Gastroesophageal sphincter (tissue), 4 donors: Measurements from ENCODE around the gene KRTAP29-1. TPM values are rescaled to one million over a fixed set of nuclear protein-coding genes. Genes with fewer than 3 reads are reported as not detected.

ENCODE experiments used
- ATAC-seq: fragments of 150-250 bp; one replicate; pipeline ENCODE4 v1.9.1; 2016; ENCODE audit warnings: mild to moderate bottlenecking, moderate library complexity
- H3K27ac ChIP-seq, 4 donors: fragments of 200-600 bp; sonication (generic) in 3 of 4; 1 replicate in 3 of 4; 2 replicates in 1 of 4; pipeline ENCODE4 v1.5.1; 2016 to 2019
- H3K27me3 ChIP-seq: fragments of 200-600 bp; sonication (generic); one replicate; pipeline ENCODE4 v1.5.1; 2019
- H3K36me3 ChIP-seq, 2 donors: fragments of 200-600 bp; sonication (generic); one replicate each; pipeline ENCODE4 v1.5.1; 2019; ENCODE audit warnings: control low read depth in 1 of 2
- H3K4me1 ChIP-seq, 3 donors: fragments of 200-600 bp; sonication (generic); 1 replicate in 2 of 3; 2 replicates in 1 of 3; pipeline ENCODE4 v1.5.1; 2016 to 2019; ENCODE audit warnings: control low read depth in 2 of 3
- H3K4me3 ChIP-seq, 2 donors: fragments of 200-600 bp; sonication (generic); one replicate each; pipeline ENCODE4 v1.5.1; 2019; ENCODE audit warnings: mild to moderate bottlenecking in 1 of 2, moderate library complexity in 1 of 2
- H3K9me3 ChIP-seq, 3 donors: fragments of 200-600 bp; sonication (generic); one replicate each; pipeline ENCODE4 v1.5.1; 2017 to 2019; ENCODE audit warnings: control low read depth in 2 of 3
- EP300 ChIP-seq: sonication (generic); formaldehyde crosslinking; IDR thresholded peaks from one replicate; pipeline ENCODE4 v1.6.1; 2017; ENCODE audit warnings: antibody characterized with exemption, mild to moderate bottlenecking
- POLR2A ChIP-seq, 2 donors: fragments of 450-650 bp; IDR thresholded peaks; one replicate each; pipeline ENCODE4 v1.6.1; 2017; ENCODE audit warnings: antibody characterized with exemption in 2 of 2, mild to moderate bottlenecking in 2 of 2, moderate library complexity in 1 of 2
- POLR2AphosphoS5 ChIP-seq: sonication (generic); formaldehyde crosslinking; IDR thresholded peaks from one replicate; pipeline ENCODE4 v1.6.1; 2017; ENCODE audit warnings: antibody characterized with exemption
- WGBS, 2 donors: methylation state at CpG; one replicate each; pipeline ENCODE4 v1.1.5; 2018; ENCODE audit warnings: low coverage in 1 of 2; 5-methylcytosine and 5-hydroxymethylcytosine counted together
- total RNA-seq, 4 donors: library from RNA; depleted of rRNA; stranded (reverse); fragments of >200 nt; gene quantifications; one replicate each; pipeline ENCODE4 v1.1.0, GENCODE V29; 2016
- TF ChIP-seq, protein P1 (sequence below), 4 experiments: fragments of 200-600 bp in 2 of 4; fragments of 450-650 bp in 2 of 4; sonication (generic) in 1 of 4; IDR thresholded peaks; one replicate each; pipeline ENCODE4 v1.5.1; 2017 to 2019; ENCODE audit warnings: antibody characterized with exemption in 4 of 4, mild to moderate bottlenecking in 2 of 4, moderate library complexity in 2 of 4

KRTAP29-1 gene
- total RNA-seq, 4 donors from 2014 or later = not detected

GRCh38 chr17:41345992-41346391 is 43.3 kb upstream of the KRTAP29-1 start:
- Histone ChIP-seq H3K27me3 (no peaks in the 10 kb centered on the region), H3K4me3 (no peak overlapping the region), H3K4me1 (no peaks in the 10 kb centered on the region), H3K9me3 (peaks cover 0 to 7% (median 0%) of the 10 kb centered on the region in 3 donors), H3K36me3 (no peaks in the 10 kb centered on the region), H3K27ac (no peak overlapping the region)
- 67 to 94% methylated on average over 3 of the region's 3 CpGs for WGBS, 2 donors
- ATAC-seq = no peak
- no peak for TF ChIP-seq POLR2A (IDR thresholded peaks at IDR 0.05)
- TF ChIP-seq, protein P1, sequence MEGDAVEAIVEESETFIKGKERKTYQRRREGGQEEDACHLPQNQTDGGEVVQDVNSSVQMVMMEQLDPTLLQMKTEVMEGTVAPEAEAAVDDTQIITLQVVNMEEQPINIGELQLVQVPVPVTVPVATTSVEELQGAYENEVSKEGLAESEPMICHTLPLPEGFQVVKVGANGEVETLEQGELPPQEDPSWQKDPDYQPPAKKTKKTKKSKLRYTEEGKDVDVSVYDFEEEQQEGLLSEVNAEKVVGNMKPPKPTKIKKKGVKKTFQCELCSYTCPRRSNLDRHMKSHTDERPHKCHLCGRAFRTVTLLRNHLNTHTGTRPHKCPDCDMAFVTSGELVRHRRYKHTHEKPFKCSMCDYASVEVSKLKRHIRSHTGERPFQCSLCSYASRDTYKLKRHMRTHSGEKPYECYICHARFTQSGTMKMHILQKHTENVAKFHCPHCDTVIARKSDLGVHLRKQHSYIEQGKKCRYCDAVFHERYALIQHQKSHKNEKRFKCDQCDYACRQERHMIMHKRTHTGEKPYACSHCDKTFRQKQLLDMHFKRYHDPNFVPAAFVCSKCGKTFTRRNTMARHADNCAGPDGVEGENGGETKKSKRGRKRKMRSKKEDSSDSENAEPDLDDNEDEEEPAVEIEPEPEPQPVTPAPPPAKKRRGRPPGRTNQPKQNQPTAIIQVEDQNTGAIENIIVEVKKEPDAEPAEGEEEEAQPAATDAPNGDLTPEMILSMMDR (IDR thresholded peaks at IDR 0.05) = no peak
- TF ChIP-seq EP300 = no peak
- TF ChIP-seq POLR2AphosphoS5 = no peak

DNA sequence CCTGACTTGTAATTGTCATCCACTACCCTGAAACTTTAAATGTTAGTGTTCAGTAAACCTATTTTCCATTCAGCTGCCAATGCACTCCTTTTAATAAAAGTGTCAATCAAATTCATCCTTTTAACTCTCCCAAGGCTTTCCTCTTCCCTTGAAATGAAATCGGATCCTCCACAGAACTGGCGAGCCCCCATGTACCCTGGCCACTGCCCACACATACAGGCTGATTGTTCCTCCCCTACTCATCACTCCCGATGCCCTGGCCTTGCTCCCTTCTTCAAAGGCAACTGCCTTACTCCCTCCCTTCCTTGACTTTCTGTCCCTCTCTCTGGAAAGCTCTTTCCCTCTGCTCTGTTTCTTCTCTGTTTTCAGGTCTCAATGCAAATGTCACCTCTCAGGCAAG is 40.4 kb upstream of the KRTAP29-1 start:
- no peak for ATAC-seq
- H3K9me3 ChIP-seq = peaks cover 0 to 7% (median 0%) of the 10 kb centered on the region in 3 donors
- no peak for TF ChIP-seq POLR2A (IDR thresholded peaks at IDR 0.05)
- no peak for TF ChIP-seq EP300
- TF ChIP-seq, protein P1 (IDR thresholded peaks at IDR 0.05) = no peak
- WGBS, 2 donors = 79 to 100% methylated on average over 3 of the region's 3 CpGs
- H3K4me1 ChIP-seq = no peaks in the 10 kb centered on the region
- H3K36me3 ChIP-seq = no peaks in the 10 kb centered on the region
- no peak overlapping the region for H3K4me3 ChIP-seq
- H3K27me3 ChIP-seq = no peaks in the 10 kb centered on the region
- H3K27ac ChIP-seq = no peak overlapping the region

DNA sequence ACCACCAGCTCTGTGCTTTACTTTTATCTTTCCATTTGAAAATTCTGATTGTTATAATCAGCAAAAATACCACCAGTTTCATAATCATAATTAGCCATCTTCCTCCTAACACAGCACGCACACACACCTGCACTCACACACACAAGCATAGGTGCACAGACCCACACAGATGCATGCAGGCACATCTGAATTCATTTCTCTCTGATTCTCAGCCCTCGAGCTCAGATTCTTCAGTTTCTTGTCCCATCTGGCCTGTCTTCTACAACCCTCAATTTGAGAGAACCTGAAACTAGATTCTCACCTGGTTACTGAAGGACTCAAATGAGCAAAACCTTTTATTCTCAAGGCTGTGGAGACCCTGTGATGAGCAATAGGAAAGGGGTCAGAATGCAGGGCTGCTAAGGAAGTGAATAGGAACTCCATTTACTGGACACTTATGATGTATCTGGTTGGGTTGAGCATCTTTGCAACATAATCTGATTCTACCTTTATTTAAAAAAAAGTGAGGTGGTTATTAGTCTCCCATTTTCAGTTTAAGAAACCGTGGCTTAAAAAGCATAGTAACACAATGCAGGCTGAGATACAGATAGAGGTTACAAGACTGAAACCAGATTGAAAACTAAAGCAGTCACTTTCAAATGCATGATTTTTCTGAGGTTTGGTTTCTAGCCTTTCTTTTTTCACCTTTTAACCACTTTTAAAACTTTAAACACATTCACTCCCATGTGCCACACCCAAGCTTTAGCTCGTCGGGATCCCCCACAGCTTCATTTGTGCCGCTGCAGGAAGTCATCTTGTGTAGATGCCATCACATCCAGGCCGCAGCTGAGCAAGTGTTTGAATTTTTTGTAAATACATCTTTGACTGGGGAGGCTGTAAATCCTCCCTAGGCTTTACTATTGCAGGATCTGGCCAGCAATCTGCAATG is 38.5 kb upstream of the KRTAP29-1 start:
- H3K36me3 ChIP-seq = no peaks in the 10 kb centered on the region
- WGBS, 2 donors = 58 to 76% methylated on average over 6 to 7 of the region's 7 CpGs
- no peak overlapping the region for H3K4me3 ChIP-seq
- H3K27ac ChIP-seq = no peak overlapping the region
- no peak for TF ChIP-seq POLR2A (IDR thresholded peaks at IDR 0.05)
- no peak for TF ChIP-seq POLR2AphosphoS5
- TF ChIP-seq, protein P1 (IDR thresholded peaks at IDR 0.05) = no peak
- no peak for ATAC-seq
- H3K27me3 ChIP-seq = no peaks in the 10 kb centered on the region
- no peaks in the 10 kb centered on the region for H3K4me1 ChIP-seq
- H3K9me3 ChIP-seq = peaks cover 0 to 7% (median 0%) of the 10 kb centered on the region in 3 donors

DNA sequence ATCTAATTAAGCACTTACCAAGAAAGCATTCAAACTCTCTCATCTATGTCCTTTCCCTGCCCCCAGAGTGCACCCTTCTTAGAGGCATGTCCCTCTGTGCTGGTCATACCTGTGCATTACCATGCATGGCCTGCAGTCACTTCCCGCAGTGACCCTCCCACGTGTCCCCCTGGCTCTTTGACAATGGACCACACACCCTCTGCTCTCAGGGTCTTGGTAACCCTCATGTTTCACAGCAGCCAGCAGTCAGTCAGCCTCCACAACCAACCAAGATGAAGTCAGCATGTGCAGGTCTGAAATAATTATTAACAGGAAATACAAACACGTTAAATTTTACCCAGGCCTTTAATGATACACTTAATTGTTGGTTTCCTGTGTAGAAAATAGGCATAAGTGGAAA is 37.8 kb upstream of the KRTAP29-1 start:
- H3K36me3 ChIP-seq = no peaks in the 10 kb centered on the region
- no peak overlapping the region for H3K4me3 ChIP-seq
- H3K9me3 ChIP-seq = peaks cover 0 to 7% (median 0%) of the 10 kb centered on the region in 3 donors
- TF ChIP-seq EP300 (no peak), POLR2AphosphoS5 (no peak), POLR2A (IDR thresholded peaks at IDR 0.05) (no peak)
- TF ChIP-seq, protein P1 (IDR thresholded peaks at IDR 0.05) = no peak
- no peak for ATAC-seq
- H3K27me3 ChIP-seq = no peaks in the 10 kb centered on the region
- H3K27ac ChIP-seq = no peak overlapping the region
- 27 to 57% methylated on average over 1 to 3 of the region's 3 CpGs for WGBS, 2 donors
- H3K4me1 ChIP-seq = no peaks in the 10 kb centered on the region
